Lower leg skin (tissue), 4 donors: ENCODE data around the gene THRA. TPM values are rescaled to one million over a fixed set of nuclear protein-coding genes. Genes with fewer than 3 reads are reported as not detected.

Experiments used
- DNase-seq, 2 donors: peaks; one replicate each; pipeline ENCODE4 v3.0.0-alpha.2; 2019; ENCODE audit warnings: low spot score in 2 of 2
- H3K4me3 ChIP-seq: fragments of 200-600 bp; sonication (generic); 2 replicates; pipeline ENCODE4 v1.5.1; 2017; ENCODE audit warnings: mild to moderate bottlenecking, low read depth; ENCODE audit not compliant: poor library complexity, severe bottlenecking
- POLR2A ChIP-seq, 2 donors: fragments of 450-650 bp; IDR thresholded peaks; one replicate each; pipeline ENCODE4 v1.6.1; 2016 to 2017; ENCODE audit warnings: antibody characterized with exemption in 2 of 2, mild to moderate bottlenecking in 1 of 2, moderate library complexity in 1 of 2
- WGBS, 2 donors: methylation state at CpG; one replicate each; pipeline ENCODE4 v1.1.5; 2018; 5-methylcytosine and 5-hydroxymethylcytosine counted together
- intact Hi-C: fragments of 100-400 bp; cut with DNase I; formaldehyde crosslinking; loops from one replicate; pipeline ENCODE4 v1.15.0; 2023; ENCODE audit warnings: low total_unique reads
- total RNA-seq, 4 donors: library from RNA; depleted of rRNA; stranded (reverse); fragments of >200 nt; gene quantifications; one replicate each; pipeline ENCODE4 v1.1.0, GENCODE V29; 2016
- TF ChIP-seq, protein P1 (sequence below), 3 donors: fragments of 450-650 bp; IDR thresholded peaks; one replicate each; pipeline ENCODE4 v1.5.1; 2016; ENCODE audit warnings: antibody characterized with exemption in 3 of 3, mild to moderate bottlenecking in 3 of 3, moderate library complexity in 2 of 3

The THRA gene
- total RNA-seq, 4 donors from 2014 or later, result 28.2 to 56.8 (median 42.6) TPM

DNA sequence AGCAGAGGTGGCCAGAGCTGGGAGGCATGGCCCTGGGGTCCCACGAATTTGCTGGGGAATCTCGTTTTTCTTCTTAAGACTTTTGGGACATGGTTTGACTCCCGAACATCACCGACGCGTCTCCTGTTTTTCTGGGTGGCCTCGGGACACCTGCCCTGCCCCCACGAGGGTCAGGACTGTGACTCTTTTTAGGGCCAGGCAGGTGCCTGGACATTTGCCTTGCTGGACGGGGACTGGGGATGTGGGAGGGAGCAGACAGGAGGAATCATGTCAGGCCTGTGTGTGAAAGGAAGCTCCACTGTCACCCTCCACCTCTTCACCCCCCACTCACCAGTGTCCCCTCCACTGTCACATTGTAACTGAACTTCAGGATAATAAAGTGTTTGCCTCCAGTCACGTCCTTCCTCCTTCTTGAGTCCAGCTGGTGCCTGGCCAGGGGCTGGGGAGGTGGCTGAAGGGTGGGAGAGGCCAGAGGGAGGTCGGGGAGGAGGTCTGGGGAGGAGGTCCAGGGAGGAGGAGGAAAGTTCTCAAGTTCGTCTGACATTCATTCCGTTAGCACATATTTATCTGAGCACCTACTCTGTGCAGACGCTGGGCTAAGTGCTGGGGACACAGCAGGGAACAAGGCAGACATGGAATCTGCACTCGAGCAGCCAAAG lies 45.2 kb upstream of the THRA start:
- intact Hi-C loops, result loop anchor here (10.0 kb wide), 1 partner anchor 147 kb away; no protein-coding TSS in a partner anchor
- WGBS, 2 donors, result 51 to 53% methylated on average over 15 of the region's 15 CpGs
- no peak for TF ChIP-seq POLR2A (IDR thresholded peaks at IDR 0.05)
- TF ChIP-seq, protein P1, sequence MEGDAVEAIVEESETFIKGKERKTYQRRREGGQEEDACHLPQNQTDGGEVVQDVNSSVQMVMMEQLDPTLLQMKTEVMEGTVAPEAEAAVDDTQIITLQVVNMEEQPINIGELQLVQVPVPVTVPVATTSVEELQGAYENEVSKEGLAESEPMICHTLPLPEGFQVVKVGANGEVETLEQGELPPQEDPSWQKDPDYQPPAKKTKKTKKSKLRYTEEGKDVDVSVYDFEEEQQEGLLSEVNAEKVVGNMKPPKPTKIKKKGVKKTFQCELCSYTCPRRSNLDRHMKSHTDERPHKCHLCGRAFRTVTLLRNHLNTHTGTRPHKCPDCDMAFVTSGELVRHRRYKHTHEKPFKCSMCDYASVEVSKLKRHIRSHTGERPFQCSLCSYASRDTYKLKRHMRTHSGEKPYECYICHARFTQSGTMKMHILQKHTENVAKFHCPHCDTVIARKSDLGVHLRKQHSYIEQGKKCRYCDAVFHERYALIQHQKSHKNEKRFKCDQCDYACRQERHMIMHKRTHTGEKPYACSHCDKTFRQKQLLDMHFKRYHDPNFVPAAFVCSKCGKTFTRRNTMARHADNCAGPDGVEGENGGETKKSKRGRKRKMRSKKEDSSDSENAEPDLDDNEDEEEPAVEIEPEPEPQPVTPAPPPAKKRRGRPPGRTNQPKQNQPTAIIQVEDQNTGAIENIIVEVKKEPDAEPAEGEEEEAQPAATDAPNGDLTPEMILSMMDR (IDR thresholded peaks at IDR 0.05), result no peak
- no peak for DNase-seq
- H3K4me3 ChIP-seq, result no peak overlapping the region

DNA sequence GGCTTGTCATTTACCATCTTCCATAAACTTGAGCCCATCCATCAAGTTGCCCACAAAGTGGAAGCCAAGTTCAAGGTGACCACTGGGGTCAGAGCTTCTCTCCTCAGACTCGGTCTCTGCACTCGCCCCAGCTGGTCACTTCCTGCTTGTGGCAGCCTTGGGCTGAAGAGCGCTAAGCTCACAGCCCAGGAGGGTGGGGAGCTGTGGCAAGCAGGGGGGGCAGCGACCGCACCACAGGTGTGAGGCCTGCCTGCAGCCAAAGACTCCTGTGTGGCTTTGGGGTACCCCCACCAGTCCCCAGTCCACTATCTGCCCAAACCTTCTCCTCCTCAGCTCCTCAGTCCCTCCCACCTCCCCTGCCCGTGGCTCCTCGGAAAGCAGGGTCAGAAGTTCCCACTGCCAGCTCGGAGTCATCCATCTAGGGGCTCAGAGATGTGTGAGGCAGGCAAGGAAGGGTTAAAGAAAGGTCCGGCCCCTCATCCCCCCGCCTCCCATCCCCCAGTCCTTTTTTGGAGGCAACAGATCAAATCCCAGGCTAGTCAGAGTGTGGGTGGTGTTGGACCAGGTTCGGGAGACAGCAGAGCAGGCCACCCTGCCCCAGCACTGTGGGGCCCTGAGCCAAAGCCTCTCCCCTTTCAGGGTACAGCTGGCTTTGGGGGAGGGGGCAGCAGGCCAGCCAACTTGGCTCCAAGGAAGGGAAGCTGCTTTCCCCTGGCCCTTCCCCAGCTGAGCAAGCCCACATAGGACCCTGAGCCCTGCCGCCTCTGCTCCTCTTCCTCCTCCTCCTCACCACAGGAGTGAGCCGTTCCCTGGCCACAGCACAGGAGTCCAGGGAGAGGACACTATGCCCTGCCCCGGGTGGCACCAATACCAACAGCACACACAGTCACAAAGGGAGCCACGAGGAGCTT lies 44.3 kb upstream of the THRA start:
- H3K4me3 ChIP-seq, result no peak overlapping the region
- 50 to 56% methylated on average over 14 of the region's 15 CpGs for WGBS, 2 donors
- TF ChIP-seq, protein P1 (IDR thresholded peaks at IDR 0.05), result no peak
- TF ChIP-seq POLR2A (IDR thresholded peaks at IDR 0.05), result no peak
- no peak for DNase-seq
- intact Hi-C loops, result loop anchor here (10.0 kb wide), 1 partner anchor 146 kb away; no protein-coding TSS in a partner anchor

DNA sequence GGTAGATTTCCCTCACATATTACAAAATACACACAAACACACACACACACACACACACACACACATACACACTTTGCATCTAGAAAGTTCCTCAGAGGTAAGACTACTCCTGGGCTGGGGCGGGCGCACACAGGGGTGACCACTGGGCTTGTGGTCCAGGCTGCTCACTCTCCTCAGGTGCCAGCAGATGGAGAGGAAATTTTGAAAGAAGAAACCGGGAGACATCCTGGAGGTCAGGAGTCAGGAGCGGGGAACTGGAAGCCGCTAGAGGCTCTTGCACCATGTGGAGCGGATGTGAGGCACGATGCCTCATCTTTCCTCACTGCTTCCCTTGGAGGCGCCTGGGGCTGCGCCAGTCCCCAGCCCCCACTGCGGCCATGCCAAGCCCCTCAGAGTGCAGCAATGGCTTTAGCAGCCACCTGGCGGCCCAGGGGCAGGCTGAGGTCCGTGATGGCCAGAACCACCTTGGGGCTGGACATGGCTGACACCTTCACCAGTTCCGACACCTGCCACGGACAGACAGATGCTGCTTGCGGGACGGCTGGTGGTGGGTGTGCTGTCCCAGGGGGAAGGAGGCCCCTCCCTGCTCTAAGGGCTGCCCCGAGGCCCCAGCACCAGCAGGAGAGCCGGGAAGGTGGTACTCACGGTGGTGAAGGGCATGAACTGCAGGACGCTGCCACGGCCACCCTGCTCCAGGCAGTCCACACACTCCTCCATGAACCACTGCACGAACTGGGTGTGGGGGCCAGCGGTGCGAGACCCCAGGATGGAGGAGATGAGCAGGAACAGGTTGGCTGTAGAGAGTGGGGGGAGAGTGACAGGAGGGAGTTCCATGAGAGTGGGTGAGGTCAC lies 43.4 kb upstream of the THRA start:
- WGBS, 2 donors, result 89 to 92% methylated on average over 18 to 24 of the region's 24 CpGs
- intact Hi-C loops, result loop anchor here (10.0 kb wide), 1 partner anchor 145 kb away; no protein-coding TSS in a partner anchor
- no peak for TF ChIP-seq POLR2A (IDR thresholded peaks at IDR 0.05)
- TF ChIP-seq, protein P1 (IDR thresholded peaks at IDR 0.05), result no peak

DNA sequence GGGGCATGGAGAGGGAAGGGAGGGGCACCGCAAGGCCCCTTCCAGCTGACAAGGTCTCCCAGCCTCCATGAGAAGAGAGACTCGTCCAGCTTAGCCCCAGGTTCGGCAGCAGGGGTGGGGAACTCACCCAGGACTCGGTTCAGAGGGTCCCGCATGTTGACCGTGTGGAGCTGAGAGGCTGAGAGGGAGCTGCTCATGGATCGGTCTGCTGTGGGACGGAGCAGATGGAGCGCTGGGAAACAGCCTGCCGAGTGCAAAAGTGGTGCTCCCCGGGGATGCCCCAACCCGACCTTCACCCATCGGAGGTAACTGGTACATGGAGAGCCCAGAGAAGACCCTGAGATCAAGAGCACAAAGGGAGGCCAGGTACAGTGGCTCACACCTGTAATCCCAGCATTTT lies 42.6 kb upstream of the THRA start:
- H3K4me3 ChIP-seq, result no peak overlapping the region
- no peak for DNase-seq
- 89 to 91% methylated on average over 13 of the region's 13 CpGs for WGBS, 2 donors
- no peak for TF ChIP-seq POLR2A (IDR thresholded peaks at IDR 0.05)
- TF ChIP-seq, protein P1 (IDR thresholded peaks at IDR 0.05), result no peak
- intact Hi-C loops, result loop anchor here (10.0 kb wide), 1 partner anchor 275 kb away; no protein-coding TSS in a partner anchor

More for the DNA sequence above, 43.4 kb upstream of the THRA start:
- H3K4me3 ChIP-seq, result no peak overlapping the region
- DNase-seq, result no peak

DNA sequence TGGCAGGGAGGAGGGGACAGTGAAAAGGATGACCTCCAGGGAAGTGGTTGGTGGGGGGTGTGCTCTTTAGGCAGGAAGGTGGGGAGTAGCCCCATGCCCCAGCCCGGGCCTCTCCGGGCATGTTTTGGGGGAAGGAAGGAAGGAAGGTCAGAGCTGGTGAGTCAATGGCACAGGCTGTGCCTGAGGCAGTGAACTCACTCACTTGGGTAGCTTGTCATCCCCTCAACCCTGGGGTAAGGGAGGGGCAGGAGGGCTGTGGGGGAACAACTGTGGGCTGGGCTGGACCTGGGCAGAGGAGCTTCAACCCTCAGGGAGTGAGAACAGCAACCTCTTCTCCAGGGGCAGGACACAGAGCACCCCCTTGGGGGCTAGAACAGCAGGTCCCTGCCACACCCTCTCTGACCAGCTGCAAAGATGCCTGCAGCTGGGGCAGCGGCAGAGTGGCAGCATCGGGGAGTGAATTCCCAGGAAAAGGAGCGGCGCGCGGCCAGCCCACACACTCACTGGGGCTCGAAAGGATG lies 41.3 kb upstream of the THRA start:
- no peak overlapping the region for H3K4me3 ChIP-seq
- WGBS, 2 donors, result 50 to 73% methylated on average over 9 of the region's 9 CpGs
- TF ChIP-seq, protein P1 (IDR thresholded peaks at IDR 0.05), result no peak
- TF ChIP-seq POLR2A (IDR thresholded peaks at IDR 0.05), result no peak
- intact Hi-C loops, result loop anchor here (10.0 kb wide), 1 partner anchor 273 kb away; no protein-coding TSS in a partner anchor
- no peak for DNase-seq
